ENCODE results near the gene PPM1M.

PPM1M gene

GRCh38 chr3:52298149-52299098 is 52.9 kb downstream of the PPM1M start:
- Histone ChIP-seq H3K9ac (ENCODE audit: low read length) (no peak overlapping the region), H3K4me3 (ENCODE audit: low read depth in 1 of 2, low read length in 2 of 2) (no peak overlapping the region), H3K27me3 (ENCODE audit: control insufficient read depth in 1 of 2, insufficient read depth in 2 of 2, low read length in 2 of 2) (no peaks in the 10 kb centered on the region), H3K27ac (ENCODE audit: low read depth, low read length) (no peak overlapping the region), H3K9me3 (ENCODE audit: low read length) (no peaks in the 10 kb centered on the region), H3K4me1 (ENCODE audit: insufficient read depth, low read length) (no peaks in the 10 kb centered on the region), H3K36me3 (ENCODE audit: insufficient read depth, low read length) (no peaks in the 10 kb centered on the region)

- Histone ChIP-seq H3K4me3 (ENCODE audit: low read depth in 1 of 2, low read length in 2 of 2) (no peak overlapping the region), H3K27ac (ENCODE audit: low read depth, low read length) (no peak overlapping the region), H3K27me3 (ENCODE audit: control insufficient read depth in 1 of 2, insufficient read depth in 2 of 2, low read length in 2 of 2) (no peaks in the 10 kb centered on the region), H3K36me3 (ENCODE audit: insufficient read depth, low read length) (no peaks in the 10 kb centered on the region), H3K9me3 (ENCODE audit: low read length) (no peaks in the 10 kb centered on the region), H3K4me1 (ENCODE audit: insufficient read depth, low read length) (no peaks in the 10 kb centered on the region), H3K9ac (ENCODE audit: low read length) (no peak overlapping the region)
Observed at GRCh38 chr3:52299247-52299878, 53.8 kb downstream of the PPM1M start.
